ENCODE data around the gene IDUA.
"Not testable (repeated sequence)": the region's sequence is repeated elsewhere in the genome, so short reads cannot be mapped to it uniquely, and the experiment has no call there.

Gene IDUA

DNA sequence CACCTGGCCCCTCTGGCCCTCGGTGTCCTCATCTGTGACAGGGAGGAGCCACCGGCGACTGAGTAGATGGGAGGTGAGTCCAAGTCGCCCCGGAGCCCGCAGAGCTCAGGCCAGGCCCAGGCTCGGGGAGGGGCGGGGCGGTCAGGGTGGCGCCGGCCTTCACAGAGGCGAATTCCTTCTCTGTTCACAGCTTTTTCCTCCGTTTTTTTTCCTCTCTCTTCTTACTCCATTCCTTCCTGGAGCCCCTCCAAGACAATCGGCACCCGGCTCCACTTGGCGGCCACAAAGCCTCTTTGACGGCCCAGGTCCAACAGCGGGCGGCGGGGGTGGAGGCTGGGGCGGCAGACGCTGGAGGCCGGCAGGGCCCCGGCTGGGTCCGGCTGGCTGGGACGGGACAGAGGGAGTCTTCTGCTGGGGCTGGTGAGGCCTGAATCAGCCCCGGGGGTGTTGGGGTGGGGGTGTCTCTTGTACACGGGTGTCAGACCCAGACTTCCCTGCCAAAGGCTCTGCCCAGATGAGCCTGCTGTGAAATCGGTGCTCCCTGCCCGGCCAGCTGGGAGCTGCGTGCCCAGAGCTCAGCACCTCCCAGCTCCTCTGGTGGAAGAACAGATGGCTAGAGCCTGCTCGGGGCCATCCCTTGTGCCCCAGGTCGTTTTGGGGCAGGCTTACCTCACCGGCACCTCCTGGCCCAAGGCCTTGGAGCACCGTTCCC, 47.2 kb downstream of the IDUA start:
- DNase-seq: no peak

DNA sequence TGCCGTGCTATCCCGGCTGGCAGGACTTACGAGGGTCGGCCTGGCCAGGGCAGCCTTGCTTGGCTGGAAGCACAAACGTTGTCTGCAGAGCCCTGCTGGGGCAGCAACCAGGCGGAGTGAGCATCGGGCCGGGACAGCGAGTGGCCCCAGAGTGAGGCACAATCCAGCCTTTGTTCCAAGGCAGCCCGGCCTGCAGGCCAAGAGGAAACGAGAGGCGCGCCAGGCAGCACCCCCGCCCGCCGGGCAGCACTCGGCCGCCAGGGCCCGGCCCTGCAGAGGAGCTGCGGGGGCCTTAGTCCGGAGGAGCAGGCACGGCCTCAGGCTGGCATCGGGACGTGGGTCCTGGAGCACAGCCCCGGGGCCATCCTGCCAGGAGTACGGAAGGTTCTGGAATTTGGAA, 48.7 kb downstream of the IDUA start:
- DNase-seq: no peak

GRCh38 chr4:1036095-1036494, 49.3 kb downstream of the IDUA start:
- DNase-seq: no peak

- no peak for DNase-seq
Observed at GRCh38 chr4:1036976-1037810, 50.3 kb downstream of the IDUA start.

- no peak for DNase-seq
Observed at GRCh38 chr4:1038948-1039492, 52.2 kb downstream of the IDUA start.

- no peak for DNase-seq
Observed at GRCh38 chr4:1039493-1040343, 52.9 kb downstream of the IDUA start.

GRCh38 chr4:1040344-1041146, 53.7 kb downstream of the IDUA start:
- no peak for DNase-seq

- DNase-seq: no peak
Observed at GRCh38 chr4:1041147-1041935, 54.5 kb downstream of the IDUA start.

- no peak for DNase-seq
Observed at GRCh38 chr4:1041936-1042330, 55.1 kb downstream of the IDUA start.

- DNase-seq: no peak
Observed at GRCh38 chr4:1042352-1043055, 55.7 kb downstream of the IDUA start.

GRCh38 chr4:1043162-1043561, 56.3 kb downstream of the IDUA start:
- no peak for DNase-seq

DNA sequence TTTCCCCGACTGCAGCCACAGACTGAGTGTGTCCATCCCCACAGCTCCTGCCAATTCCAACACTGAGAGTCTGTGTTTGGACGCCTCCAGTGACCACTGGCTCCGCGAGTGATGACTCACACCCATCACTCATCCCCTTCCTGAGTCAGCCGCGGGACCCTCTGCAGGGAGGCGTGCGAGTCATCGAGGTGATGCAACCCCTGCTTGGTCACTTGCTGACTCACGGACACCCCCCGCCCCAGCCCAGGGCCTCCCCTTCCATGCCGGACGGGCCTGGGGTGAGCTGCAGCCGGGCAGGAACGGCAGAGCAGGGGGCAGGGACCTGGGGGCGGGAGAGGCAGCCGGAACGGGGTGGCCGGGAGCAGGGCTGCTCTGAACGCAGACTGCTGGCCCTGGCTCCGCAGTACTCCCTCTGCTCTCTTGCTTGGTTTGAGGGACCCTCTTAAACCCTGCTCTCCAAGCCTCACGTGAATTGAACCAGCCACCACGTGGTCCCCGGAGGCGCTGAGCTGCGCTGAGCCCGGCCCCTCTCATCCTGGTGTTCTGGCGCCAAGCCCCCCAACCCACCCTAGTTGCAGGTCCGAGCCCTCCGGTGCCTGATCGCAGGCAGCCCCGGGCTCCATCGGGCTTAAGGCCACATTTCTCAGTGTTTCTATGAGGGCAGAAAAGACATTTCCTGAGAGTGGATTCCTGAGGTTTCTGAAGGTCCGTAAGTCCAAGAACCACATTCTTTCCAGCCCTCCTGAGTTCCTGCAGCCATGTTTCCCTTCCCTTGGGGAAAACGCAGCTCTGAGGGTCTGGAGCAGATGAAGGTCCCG, 57.0 kb downstream of the IDUA start:
- DNase-seq: no peak

DNA sequence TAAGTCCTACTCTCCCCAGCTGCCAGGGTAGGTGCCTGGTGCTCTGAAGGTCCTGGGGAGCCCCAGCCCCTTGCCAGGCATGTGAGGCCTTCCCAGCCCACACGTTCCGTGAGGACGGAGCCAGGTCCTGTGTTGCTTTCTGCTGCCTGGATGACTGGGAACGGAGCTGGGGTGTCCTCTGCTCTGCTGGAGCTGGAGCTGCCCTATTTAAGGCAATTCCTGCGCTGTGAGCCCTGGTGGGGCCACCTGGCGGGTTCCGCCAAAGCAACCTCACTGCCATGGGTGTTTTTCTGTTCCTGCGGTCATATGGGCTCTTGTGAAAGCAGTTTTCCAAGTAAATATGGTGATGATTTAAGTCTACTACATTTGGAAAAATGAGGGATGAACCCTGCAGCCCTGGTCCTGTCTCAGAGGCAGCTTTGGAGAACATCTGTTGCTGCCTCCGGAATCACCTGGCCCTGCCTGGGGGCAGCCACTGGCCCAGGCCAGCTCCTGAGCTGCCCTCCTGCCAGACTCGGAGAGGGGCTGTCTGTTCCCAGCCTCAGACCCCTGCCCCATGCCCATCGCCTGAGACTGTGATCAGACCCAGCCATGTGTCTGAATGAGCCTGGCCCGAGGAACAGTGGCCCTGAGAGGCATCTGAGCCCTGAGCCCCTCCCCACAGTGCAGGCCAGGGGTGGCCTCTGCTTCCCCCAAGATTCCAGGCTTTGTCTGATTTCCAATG, 57.8 kb downstream of the IDUA start:
- DNase-seq: no peak

DNA sequence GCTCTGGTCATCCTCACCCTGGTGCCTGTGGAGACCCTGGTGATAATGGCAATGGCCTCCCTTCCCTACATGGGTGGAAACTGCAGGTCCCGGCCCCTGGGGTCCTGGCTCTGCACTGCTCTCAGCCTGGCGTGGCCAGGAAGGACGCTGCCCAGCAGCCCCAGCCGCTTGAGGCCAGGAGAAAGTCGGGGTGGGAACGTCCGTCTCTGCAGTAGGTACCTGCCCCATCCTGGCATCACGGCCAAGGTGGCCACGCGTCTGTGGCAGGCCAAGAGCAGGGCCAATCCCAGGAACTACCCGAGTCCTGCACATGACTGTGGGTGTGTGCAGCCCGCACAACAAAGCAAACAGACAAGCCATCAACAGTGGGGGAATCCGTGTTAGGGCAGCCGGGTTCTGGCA, 58.4 kb downstream of the IDUA start:
- DNase-seq: no peak

DNA sequence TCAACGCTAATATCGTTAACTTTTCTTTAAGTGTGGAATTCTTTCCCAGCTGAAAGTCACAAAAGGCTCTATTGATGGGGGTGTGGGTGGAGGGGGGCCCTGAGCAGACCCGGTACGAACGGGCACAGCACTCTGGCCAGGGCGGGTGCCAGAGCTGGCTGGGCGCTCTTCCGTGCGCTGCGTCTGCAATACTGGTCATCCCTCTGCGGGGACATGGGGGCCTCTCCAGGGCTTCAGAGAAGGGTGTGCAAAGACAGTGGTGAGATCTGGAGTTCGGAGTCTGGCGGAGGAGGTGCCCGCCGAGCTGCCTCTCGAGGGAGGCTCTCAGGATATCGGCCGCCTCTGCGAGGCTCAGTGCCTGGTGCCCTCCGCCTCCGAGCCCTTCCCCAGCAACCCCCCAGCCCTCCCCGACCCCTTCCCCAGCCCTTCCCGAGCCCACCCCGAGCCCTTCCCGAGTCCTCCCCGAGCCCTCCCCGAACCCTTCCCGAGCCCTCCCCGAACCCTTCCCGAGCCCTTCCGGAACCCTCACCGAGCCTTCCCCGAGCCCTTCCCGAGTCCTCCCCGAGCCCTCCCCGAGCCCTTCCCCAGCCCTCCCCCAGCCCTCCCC, 58.9 kb downstream of the IDUA start:
- no peak for DNase-seq

DNA sequence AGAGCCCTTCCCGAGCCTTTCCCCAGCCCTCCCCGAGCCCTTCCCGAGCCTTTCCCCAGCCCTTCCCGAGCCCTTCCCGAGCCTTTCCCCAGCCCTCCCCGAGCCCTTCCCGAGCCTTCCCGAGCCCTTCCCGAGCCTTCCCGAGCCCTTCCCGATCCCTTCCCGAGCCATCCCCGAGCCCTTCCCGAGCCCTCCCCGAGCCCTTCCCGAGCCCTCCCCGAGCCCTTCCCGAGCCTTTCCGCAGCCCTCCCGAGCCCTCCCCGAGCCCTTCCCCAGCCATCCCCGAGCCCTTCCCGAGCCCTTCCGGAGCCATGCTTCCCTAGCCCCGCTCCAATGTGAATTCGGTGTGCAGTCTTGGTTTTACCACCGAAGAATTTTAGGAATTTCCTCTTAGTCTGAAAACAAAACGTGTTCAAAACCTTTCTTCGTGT, 59.8 kb downstream of the IDUA start:
- DNase-seq: not testable (repeated sequence)

DNA sequence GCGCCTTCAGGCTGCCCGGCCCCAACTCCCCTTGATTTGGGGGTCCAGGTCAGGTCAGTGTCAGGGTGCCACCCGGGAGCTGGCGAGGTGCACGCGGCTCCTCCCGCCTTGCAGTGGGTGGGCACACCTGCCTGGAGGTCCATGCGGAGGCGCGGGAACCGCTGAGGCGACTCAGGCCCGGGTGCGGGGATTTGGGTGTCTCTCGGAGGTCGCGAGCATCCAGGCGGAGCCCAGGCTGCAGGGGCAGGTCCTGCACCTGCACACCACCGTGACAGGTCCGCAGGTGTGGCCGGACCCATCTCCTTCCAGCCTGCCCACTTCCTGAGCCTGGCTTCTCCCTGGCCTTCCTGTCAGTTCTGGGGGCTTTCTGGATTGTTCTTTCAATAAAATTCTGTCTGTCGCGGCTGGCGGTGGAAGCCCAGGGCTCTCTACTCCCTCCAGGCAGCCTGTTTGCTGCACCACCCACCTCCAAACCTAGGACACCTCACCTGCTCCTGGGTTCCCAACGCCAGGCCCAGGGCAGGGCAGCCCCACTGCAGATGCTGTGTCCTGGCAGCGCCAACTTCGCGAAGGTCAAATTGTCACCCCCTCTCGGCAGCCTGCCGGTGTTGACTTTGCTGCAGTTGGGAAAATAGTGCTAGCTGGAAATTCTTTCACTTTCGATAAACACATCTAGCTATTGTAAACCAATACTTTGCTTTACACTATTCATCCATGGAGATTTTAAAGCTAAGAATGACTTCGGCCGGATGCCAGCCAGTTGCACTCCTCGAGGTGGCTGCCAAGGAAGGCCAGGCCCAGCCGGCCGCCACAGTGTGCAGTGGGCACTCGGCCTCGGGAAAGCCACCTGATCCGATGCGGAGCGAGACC, 60.5 kb downstream of the IDUA start:
- no peak for DNase-seq
